ENCODE results near the gene SEMA4D. TPM values are rescaled to one million over a fixed set of nuclear protein-coding genes. Genes with fewer than 3 reads are reported as not detected.

Gene SEMA4D
- total RNA-seq, 1 experiment from 2014 or later = 48.4 TPM

DNA sequence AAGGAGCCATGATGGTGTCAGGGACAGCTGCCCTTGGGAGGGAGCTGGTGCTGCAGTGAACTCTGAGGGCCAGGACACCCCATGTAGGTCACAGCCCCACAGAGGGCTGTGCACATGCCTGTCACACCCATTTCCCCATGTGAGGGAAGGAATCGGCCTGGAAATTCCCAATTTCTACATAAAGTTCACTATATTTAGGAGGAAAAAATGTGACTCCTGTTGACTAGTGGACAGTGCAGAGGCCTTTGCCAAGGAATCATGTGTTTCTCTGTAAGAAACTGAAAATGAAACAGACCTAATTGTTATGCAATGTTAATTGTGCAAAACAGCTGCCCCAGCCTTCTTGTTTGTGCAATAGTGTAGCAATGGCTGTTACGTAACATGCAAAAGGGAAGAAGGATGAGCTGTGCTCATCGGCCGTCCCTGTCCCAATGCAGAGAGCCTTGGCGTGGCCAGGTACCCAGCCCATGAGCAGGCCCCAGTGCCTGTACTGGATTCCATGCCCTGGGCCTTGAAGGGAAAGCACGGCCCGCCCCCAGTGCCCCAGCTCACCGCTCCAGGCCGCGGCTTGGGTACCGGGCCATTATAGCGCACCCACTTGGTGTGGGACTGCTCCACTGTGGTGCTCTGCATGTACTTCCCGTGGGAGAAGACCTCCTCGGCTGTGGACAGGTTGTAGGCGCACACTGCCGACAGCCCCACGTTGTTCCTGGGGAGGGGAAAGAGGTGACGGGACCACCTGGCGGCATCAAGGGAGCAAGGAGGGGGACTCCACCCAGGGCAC, 109.6 kb downstream of the SEMA4D start:
- peaks cover 2% of the 10 kb centered on the region; the same call in 1 of the 2 replicates for H3K36me3 ChIP-seq (ENCODE audit: low read depth)
- H3K4me3 ChIP-seq = no peak overlapping the region
- peak in 1 of 2 experiments; percentile 39 for DNase-seq
- H3K4me2 ChIP-seq = no peak overlapping the region
- H3K4me1 ChIP-seq (replicated peaks; ENCODE audit: insufficient read depth) = no peaks in the 10 kb centered on the region
- POLR2A ChIA-PET (ENCODE audit: unreplicated experiment) = interaction anchor here (0.6 kb wide), 1 partner anchor 131 kb away, joined by 5 read pairs; no protein-coding TSS in a partner anchor
- no peaks in the 10 kb centered on the region; the same call in 1 of the 2 replicates for H4K20me1 ChIP-seq (ENCODE audit: insufficient read depth)
- H3K9me2 ChIP-seq (ENCODE audit: insufficient read depth) = no peaks in the 10 kb centered on the region
- no peak overlapping the region for H3K27ac ChIP-seq
- no peak for TF ChIP-seq EZH2 (IDR thresholded peaks at IDR 0.05; ENCODE audit: low read depth)
- TF ChIP-seq, protein P1, sequence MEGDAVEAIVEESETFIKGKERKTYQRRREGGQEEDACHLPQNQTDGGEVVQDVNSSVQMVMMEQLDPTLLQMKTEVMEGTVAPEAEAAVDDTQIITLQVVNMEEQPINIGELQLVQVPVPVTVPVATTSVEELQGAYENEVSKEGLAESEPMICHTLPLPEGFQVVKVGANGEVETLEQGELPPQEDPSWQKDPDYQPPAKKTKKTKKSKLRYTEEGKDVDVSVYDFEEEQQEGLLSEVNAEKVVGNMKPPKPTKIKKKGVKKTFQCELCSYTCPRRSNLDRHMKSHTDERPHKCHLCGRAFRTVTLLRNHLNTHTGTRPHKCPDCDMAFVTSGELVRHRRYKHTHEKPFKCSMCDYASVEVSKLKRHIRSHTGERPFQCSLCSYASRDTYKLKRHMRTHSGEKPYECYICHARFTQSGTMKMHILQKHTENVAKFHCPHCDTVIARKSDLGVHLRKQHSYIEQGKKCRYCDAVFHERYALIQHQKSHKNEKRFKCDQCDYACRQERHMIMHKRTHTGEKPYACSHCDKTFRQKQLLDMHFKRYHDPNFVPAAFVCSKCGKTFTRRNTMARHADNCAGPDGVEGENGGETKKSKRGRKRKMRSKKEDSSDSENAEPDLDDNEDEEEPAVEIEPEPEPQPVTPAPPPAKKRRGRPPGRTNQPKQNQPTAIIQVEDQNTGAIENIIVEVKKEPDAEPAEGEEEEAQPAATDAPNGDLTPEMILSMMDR (conservative IDR thresholded peaks at IDR 0.05) = no peak
- no peaks in the 10 kb centered on the region for H3F3A ChIP-seq (ENCODE audit: insufficient read depth, low read depth)
- H3K9me3 ChIP-seq (ENCODE audit: insufficient read depth, low read depth) = no peaks in the 10 kb centered on the region
- H3K27me3 ChIP-seq (ENCODE audit: insufficient read depth, low read depth) = no peaks in the 10 kb centered on the region
- intact Hi-C loops (cut with micrococcal nuclease; ENCODE audit: unreplicated experiment) = no loop called here
- CTCF ChIA-PET = no interaction called here
- no peaks in the 10 kb centered on the region for H3K79me2 ChIP-seq (ENCODE audit: low read depth)
- no TSS peak for BruUV-seq (replicated peaks)
- no peak overlapping the region for H2AFZ ChIP-seq

DNA sequence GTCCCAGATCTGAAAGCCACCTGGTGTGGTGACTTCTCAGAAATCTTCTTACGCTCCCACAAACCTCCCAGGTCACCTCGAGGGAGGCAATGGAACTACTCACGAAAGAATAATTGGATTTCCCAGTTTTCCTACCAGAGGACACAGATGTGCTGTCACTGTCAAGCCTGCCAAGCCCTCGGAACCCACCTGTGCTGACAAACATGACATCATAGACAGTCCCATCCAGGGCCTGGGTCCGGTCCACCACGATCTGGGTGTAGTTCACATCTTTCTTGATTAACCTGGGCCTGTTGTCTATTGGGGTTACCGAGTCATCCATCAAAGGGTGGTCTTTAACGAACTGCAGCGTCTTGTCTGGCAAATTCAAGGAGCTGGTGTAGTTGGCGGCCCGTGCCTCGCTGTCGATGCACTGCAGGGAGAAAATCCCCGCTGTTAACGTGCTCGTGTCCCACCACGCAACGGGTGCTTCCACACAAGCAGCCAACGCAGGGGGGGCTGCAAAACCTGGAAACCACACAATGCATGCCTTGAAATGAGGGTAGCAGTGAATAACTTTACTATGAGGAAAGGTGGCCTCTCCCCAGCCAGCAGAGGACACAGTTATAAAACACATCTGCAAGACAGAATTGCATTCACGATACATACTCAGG, 110.6 kb downstream of the SEMA4D start:
- no peak overlapping the region for H3K4me3 ChIP-seq
- DNase-seq = no peak
- no peak overlapping the region for H2AFZ ChIP-seq
- no peaks in the 10 kb centered on the region; the same call in 1 of the 2 replicates for H4K20me1 ChIP-seq (ENCODE audit: insufficient read depth)
- H3K4me2 ChIP-seq = no peak overlapping the region
- ChIA-PET CTCF (no interaction called here), POLR2A (ENCODE audit: unreplicated experiment) (interaction anchor here (0.6 kb wide), 1 partner anchor 132 kb away, joined by 5 read pairs; no protein-coding TSS in a partner anchor)
- H3K4me1 ChIP-seq (replicated peaks; ENCODE audit: insufficient read depth) = no peaks in the 10 kb centered on the region
- intact Hi-C loops (cut with micrococcal nuclease; ENCODE audit: unreplicated experiment) = no loop called here
- BruUV-seq (replicated peaks) = no TSS peak
- H3K27ac ChIP-seq = no peak overlapping the region
- H3F3A ChIP-seq (ENCODE audit: insufficient read depth, low read depth) = no peaks in the 10 kb centered on the region
- H3K9me3 ChIP-seq (ENCODE audit: insufficient read depth, low read depth) = no peaks in the 10 kb centered on the region
- H3K79me2 ChIP-seq (ENCODE audit: low read depth) = no peaks in the 10 kb centered on the region
- no peaks in the 10 kb centered on the region for H3K9me2 ChIP-seq (ENCODE audit: insufficient read depth)
- peaks cover 2% of the 10 kb centered on the region; the same call in 1 of the 2 replicates for H3K36me3 ChIP-seq (ENCODE audit: low read depth)
- H3K27me3 ChIP-seq (ENCODE audit: insufficient read depth, low read depth) = no peaks in the 10 kb centered on the region
- TF ChIP-seq, protein P1 (conservative IDR thresholded peaks at IDR 0.05) = no peak
- no peak for TF ChIP-seq EZH2 (IDR thresholded peaks at IDR 0.05; ENCODE audit: low read depth)

- no peaks in the 10 kb centered on the region for H3K27me3 ChIP-seq (ENCODE audit: insufficient read depth, low read depth)
- H3K79me2 ChIP-seq (ENCODE audit: low read depth) = no peaks in the 10 kb centered on the region
- TF ChIP-seq EZH2 (IDR thresholded peaks at IDR 0.05; ENCODE audit: low read depth) = no peak
- TF ChIP-seq, protein P1 (conservative IDR thresholded peaks at IDR 0.05) = no peak
- peaks cover 2% of the 10 kb centered on the region; the same call in 1 of the 2 replicates for H3K36me3 ChIP-seq (ENCODE audit: low read depth)
- no peak overlapping the region for H3K4me2 ChIP-seq
- H3K9me2 ChIP-seq (ENCODE audit: insufficient read depth) = no peaks in the 10 kb centered on the region
- H3K4me1 ChIP-seq (replicated peaks; ENCODE audit: insufficient read depth) = no peaks in the 10 kb centered on the region
- H3K9me3 ChIP-seq (ENCODE audit: insufficient read depth, low read depth) = no peaks in the 10 kb centered on the region
- POLR2A ChIA-PET (ENCODE audit: unreplicated experiment) = no interaction called here
- intact Hi-C loops (cut with micrococcal nuclease; ENCODE audit: unreplicated experiment) = no loop called here
- no peaks in the 10 kb centered on the region; the same call in 1 of the 2 replicates for H4K20me1 ChIP-seq (ENCODE audit: insufficient read depth)
- no peaks in the 10 kb centered on the region for H3F3A ChIP-seq (ENCODE audit: insufficient read depth, low read depth)
- DNase-seq = no peak
- H3K4me3 ChIP-seq = no peak overlapping the region
- no peak overlapping the region for H3K27ac ChIP-seq
- BruUV-seq (replicated peaks) = no TSS peak
- no peak overlapping the region for H2AFZ ChIP-seq
- CTCF ChIA-PET = no interaction called here
Observed at GRCh38 chr9:89386797-89387196, 111.1 kb downstream of the SEMA4D start.

All from PC-9 (cell line).